ENCODE results near the gene SLC38A8. TPM values are rescaled to one million over a fixed set of nuclear protein-coding genes. Genes with fewer than 3 reads are reported as not detected.

Gene SLC38A8
- total and polyA plus RNA-seq, 4 donors: 1.2 TPM; not detected in 3

DNA sequence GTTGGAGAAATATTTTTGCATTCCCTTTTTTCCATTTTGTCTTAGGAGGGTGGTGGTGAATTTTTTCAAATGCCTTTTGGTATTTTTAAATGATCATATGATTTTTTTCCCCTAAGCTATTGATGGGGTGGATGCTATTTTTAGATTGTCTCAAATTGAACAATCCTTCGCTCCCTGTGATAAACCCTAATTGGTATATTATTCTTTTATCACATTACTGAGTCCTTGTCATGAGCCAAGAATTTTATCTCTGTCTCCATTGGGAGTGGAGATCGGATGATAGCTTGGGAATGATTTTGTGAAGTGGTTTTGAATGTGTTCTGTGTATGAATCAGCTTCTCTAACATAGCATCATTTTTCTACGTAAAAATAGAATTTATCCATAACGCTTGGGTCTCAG lies 59.1 kb downstream of the SLC38A8 start:
- Histone ChIP-seq H3K27me3 (ENCODE audit: control insufficient read depth in 3 of 3, insufficient read depth in 3 of 3, low read length in 2 of 3) (no peaks in the 10 kb centered on the region), H3K4me3 (no peak overlapping the region), H3K27ac (ENCODE audit: low read depth in 1 of 2, low read length in 1 of 2) (no peak overlapping the region), H3K36me3 (ENCODE audit: control insufficient read depth in 4 of 4, insufficient read depth in 4 of 4, low read length in 4 of 4) (no peaks in the 10 kb centered on the region), H3K9me3 (ENCODE audit: control insufficient read depth in 4 of 4, insufficient read depth in 3 of 4, low read length in 3 of 4) (peaks cover 0 to 3% (median 1%) of the 10 kb centered on the region in 4 donors), H3K9ac (ENCODE audit: insufficient read depth in 1 of 2, low read length in 2 of 2) (no peak overlapping the region), H3K4me1 (ENCODE audit: control insufficient read depth in 5 of 5, insufficient read depth in 5 of 5, low read length in 5 of 5) (no peaks in the 10 kb centered on the region)
- WGBS, 2 donors: 73 to 89% methylated on average over 4 of the region's 4 CpGs
- no peak for DNase-seq
- TF ChIP-seq, protein P1, sequence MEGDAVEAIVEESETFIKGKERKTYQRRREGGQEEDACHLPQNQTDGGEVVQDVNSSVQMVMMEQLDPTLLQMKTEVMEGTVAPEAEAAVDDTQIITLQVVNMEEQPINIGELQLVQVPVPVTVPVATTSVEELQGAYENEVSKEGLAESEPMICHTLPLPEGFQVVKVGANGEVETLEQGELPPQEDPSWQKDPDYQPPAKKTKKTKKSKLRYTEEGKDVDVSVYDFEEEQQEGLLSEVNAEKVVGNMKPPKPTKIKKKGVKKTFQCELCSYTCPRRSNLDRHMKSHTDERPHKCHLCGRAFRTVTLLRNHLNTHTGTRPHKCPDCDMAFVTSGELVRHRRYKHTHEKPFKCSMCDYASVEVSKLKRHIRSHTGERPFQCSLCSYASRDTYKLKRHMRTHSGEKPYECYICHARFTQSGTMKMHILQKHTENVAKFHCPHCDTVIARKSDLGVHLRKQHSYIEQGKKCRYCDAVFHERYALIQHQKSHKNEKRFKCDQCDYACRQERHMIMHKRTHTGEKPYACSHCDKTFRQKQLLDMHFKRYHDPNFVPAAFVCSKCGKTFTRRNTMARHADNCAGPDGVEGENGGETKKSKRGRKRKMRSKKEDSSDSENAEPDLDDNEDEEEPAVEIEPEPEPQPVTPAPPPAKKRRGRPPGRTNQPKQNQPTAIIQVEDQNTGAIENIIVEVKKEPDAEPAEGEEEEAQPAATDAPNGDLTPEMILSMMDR (IDR thresholded peaks at IDR 0.05; ENCODE audit: control extremely low read depth, extremely low read depth): no peak
- ATAC-seq (ENCODE audit: insufficient read depth, low FRiP score): no peak

DNA sequence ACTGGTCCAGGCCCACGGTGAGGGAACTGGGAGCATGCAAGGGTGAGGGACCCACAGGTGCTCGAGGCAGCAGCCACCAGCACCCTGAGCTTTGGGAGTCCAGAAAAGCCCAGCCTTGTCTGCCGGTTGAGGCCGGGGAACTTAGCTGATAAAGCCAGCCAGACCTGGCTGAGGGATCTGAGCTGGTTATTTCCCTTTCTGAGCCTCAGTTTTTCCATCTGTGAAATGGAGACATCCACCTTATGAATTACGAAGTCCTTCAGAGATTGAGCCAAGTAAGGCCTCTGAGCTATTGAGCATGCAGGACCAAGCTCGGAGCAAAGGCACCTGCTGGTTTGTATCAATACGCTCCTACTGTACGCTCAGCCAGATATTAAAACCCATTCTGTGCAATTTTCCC lies 60.8 kb downstream of the SLC38A8 start:
- H3K27ac ChIP-seq (ENCODE audit: low read depth in 1 of 2, low read length in 1 of 2): no peak overlapping the region
- DNase-seq (no peak), ATAC-seq (ENCODE audit: insufficient read depth, low FRiP score) (no peak)
- no peak overlapping the region for H3K4me3 ChIP-seq
- peaks cover 0 to 9% (median 2%) of the 10 kb centered on the region in 4 donors for H3K9me3 ChIP-seq (ENCODE audit: control insufficient read depth in 4 of 4, insufficient read depth in 3 of 4, low read length in 3 of 4)
- no peaks in the 10 kb centered on the region for H3K4me1 ChIP-seq (ENCODE audit: control insufficient read depth in 5 of 5, insufficient read depth in 5 of 5, low read length in 5 of 5)
- 95 to 98% methylated on average over 8 of the region's 8 CpGs for WGBS, 2 donors
- TF ChIP-seq, protein P1 (IDR thresholded peaks at IDR 0.05; ENCODE audit: control extremely low read depth, extremely low read depth): no peak
- no peaks in the 10 kb centered on the region for H3K27me3 ChIP-seq (ENCODE audit: control insufficient read depth in 3 of 3, insufficient read depth in 3 of 3, low read length in 2 of 3)
- no peaks in the 10 kb centered on the region for H3K36me3 ChIP-seq (ENCODE audit: control insufficient read depth in 4 of 4, insufficient read depth in 4 of 4, low read length in 4 of 4)
- H3K9ac ChIP-seq (ENCODE audit: insufficient read depth in 1 of 2, low read length in 2 of 2): no peak overlapping the region

DNA sequence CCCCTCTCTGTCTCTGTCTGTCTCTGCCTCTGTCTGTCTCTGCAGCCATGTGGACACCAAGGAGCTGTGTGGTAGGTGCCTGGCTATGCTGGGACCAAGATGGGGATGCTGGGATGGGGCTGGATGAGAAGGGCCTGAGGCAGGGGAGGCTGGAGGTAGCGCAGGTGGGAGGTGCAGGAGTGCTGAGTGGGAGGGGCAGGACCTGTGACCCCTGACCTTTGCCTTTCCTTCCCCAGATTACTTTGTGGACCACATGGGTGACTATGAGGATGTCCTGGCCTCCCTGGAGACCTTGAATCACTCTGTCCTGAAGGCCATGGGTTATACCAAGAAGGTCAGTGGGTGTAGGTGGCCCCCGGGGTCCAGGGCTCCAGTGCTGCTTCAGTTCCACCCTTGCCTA lies 61.8 kb downstream of the SLC38A8 start:
- DNase-seq: no peak
- H3K9me3 ChIP-seq (ENCODE audit: control insufficient read depth in 4 of 4, insufficient read depth in 3 of 4, low read length in 3 of 4): peaks cover 0 to 9% (median 2%) of the 10 kb centered on the region in 4 donors
- H3K4me1 ChIP-seq (ENCODE audit: control insufficient read depth in 5 of 5, insufficient read depth in 5 of 5, low read length in 5 of 5): no peaks in the 10 kb centered on the region
- no peaks in the 10 kb centered on the region for H3K27me3 ChIP-seq (ENCODE audit: control insufficient read depth in 3 of 3, insufficient read depth in 3 of 3, low read length in 2 of 3)
- H3K4me3 ChIP-seq: no peak overlapping the region
- H3K36me3 ChIP-seq (ENCODE audit: control insufficient read depth in 4 of 4, insufficient read depth in 4 of 4, low read length in 4 of 4): no peaks in the 10 kb centered on the region
- no peak for ATAC-seq (ENCODE audit: insufficient read depth, low FRiP score)
- TF ChIP-seq, protein P1 (IDR thresholded peaks at IDR 0.05; ENCODE audit: control extremely low read depth, extremely low read depth): no peak
- no peak overlapping the region for H3K9ac ChIP-seq (ENCODE audit: insufficient read depth in 1 of 2, low read length in 2 of 2)
- 98% methylated on average over 2 of the region's 2 CpGs for WGBS, 2 donors
- no peak overlapping the region for H3K27ac ChIP-seq (ENCODE audit: low read depth in 1 of 2, low read length in 1 of 2)

GRCh38 chr16:83979441-83979840 lies 63.2 kb downstream of the SLC38A8 start:
- H3K36me3 ChIP-seq (ENCODE audit: control insufficient read depth in 4 of 4, insufficient read depth in 4 of 4, low read length in 4 of 4): no peaks in the 10 kb centered on the region
- ATAC-seq (ENCODE audit: insufficient read depth, low FRiP score): no peak
- no peaks in the 10 kb centered on the region for H3K27me3 ChIP-seq (ENCODE audit: control insufficient read depth in 3 of 3, insufficient read depth in 3 of 3, low read length in 2 of 3)
- DNase-seq: no peak
- H3K9me3 ChIP-seq (ENCODE audit: control insufficient read depth in 4 of 4, insufficient read depth in 3 of 4, low read length in 3 of 4): peaks cover 0 to 9% (median 2%) of the 10 kb centered on the region in 4 donors
- no peak overlapping the region for H3K4me3 ChIP-seq
- H3K27ac ChIP-seq (ENCODE audit: low read depth in 1 of 2, low read length in 1 of 2): no peak overlapping the region
- H3K4me1 ChIP-seq (ENCODE audit: control insufficient read depth in 5 of 5, insufficient read depth in 5 of 5, low read length in 5 of 5): no peaks in the 10 kb centered on the region
- 94 to 95% methylated on average over 7 of the region's 7 CpGs for WGBS, 2 donors
- no peak overlapping the region for H3K9ac ChIP-seq (ENCODE audit: insufficient read depth in 1 of 2, low read length in 2 of 2)
- TF ChIP-seq, protein P1 (IDR thresholded peaks at IDR 0.05; ENCODE audit: control extremely low read depth, extremely low read depth): no peak

Data from lung (tissue), 12 donors.